OCI-M2 (cell line): Measurements from ENCODE around the gene MRPL11.

Experiments
- DNase-seq: peaks from one replicate; lab custom pipeline; 2025; ENCODE audit not compliant: unreplicated experiment; lab: John Stamatoyannopoulos, UW

The MRPL11 gene

DNA sequence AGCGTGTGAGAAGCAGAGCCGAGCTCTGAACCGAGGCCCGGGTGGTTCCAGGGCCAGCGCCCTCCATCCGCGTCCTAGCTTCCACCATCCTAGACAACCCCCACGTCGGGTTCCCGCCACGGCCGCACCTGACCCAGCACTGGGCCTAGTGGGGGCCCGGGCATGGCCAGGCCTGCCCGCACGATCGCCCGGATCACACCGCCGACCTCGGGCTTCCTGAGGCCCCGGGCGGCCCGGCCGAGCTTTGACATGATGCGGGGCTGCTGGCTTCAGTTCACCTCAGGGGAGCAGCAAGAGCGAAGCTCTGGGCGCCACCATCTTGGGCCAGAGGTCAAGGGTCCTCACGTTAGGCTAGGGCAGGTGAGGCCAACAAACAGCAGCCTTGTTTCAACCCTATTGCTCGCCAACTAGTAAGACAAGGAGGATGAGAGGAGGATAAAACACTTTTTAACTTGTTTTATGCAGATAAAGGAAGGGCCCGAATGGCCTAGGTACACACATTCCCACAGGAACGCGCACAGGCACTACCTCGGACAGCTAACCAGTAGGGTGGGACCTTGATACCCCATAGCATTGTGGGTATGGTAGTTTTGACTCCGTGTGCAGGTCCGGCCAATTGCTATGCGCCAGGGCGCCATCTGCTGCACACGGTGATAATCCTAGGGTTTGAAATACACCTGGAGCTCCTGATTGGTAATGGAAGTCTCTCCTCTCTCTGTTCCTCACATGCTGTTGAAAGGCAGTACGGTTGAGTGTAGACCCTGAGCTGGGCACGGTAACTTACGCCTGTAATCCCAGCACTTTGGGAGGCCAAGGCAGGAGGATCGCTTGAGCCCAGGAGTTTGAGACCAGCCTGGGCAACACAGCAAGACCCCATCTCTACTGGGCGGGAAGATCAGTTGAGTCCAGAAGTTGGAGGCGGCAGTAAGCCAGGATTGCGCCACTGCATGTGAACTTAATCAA, at the start of gene MRPL11:
Gene MRPL11 (minus strand): TSS at position 345 of the 963 bp plus-strand sequence. CDS start 94 bp downstream, at position 251.
- peak; percentile 76 for DNase-seq

DNA sequence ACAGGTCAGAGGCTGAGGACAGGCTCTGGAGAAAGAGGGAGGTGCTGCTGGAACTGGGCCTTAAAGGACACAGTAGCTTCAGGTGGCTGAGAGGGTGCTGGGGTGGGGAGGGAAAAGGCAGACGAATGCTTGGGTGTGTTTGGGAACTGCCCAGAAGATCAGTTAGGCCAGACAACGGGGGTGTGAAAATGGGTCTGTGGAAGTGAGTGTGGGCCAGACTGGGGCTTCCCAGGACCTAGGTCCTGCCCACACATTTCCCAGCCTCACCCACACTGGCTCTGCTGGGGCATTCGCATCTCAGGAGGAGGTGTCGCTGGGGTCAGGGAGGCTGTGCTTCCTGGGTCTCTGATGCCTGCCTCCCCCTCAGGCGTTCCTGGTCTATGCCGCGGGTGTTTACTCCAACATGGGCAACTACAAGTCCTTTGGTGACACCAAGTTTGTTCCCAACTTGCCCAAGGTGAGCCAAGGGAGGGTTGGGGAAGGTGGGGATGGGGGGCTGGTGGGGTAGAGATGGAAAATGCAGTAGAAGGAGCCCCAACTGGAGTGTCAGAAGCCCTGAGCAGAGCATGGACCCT, 46.2 kb upstream of the MRPL11 start:
- DNase-seq: no peak

DNA sequence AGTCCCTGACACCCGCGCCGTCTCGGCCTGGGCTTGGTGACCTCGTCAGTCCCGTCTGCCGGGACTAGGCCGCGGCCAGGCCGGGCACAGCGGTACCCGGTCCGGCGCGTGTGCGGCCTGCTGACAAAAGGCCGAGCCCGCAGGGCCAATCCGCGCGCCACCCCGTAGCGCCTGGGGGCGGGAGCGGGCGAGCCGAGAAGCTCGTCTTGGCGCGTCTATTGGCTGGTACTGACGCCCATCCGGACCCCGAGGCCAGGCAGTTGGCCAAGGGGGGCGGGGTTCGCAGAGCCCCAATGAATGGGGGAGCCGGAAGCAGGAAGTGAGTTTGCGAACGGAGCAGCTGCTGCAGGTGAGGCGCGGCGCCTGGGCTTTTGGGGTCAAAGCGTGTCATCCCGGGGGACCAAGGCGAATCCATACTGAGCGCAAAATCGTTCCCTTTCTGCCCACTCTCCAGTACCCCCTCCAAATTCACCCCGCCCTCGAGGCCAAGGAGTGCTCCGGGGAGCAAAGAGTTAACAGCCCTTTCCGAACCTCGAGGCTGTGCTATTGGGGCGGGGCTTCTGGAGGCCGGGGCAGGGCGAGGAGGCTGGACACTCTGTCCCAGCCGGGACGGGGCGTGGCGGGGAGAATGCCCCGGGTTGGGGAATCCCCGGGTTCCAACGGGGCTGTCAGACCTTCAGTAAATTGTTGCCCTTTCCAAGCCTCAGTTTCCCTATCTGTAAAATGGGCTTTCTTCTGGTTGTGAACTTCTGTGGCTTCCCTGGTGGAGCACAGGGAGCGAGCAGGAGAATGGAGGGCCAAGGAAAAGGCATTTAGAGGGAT, 41.7 kb upstream of the MRPL11 start, which contains the start of gene DPP3:
Gene DPP3 (plus strand): TSS at position 318 of the 822 bp plus-strand sequence. CDS start 1,767 bp downstream, outside the sequence.
- peak; percentile 42 for DNase-seq

DNA sequence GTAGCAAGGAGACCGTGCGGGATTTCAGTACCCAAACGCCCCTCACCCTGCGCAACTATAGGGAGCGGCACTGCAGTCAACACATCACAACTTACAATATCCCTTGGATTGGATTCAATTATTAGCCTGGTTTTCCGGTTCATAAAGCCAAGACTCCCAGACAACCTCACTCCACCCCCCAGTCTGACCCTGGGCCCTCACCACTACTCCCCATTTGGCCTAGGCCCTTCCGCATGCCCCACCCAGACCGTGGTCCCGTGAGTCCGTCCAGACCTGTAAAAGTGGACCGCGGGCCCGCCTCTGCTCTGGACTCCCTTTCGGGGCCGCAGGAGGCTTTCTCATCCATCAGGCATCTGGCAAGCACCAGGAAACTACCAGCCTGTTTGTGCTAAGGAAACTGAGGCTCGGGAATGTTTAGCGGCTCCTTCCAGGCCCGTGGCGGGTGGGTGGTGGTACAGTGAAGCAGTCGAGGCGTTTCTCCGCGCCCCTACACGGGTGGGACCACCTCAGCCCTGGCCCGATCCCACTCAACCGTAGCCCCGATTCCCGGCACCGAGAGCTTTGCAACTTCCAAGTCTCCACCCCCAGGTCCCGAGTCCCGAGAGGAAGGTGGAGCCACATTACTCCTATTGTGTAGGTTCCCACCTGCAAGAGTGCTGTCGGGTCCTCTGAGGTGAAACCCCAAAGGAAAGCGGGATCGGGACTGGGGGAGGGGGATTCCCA, 40.9 kb upstream of the MRPL11 start:
- no peak for DNase-seq

DNA sequence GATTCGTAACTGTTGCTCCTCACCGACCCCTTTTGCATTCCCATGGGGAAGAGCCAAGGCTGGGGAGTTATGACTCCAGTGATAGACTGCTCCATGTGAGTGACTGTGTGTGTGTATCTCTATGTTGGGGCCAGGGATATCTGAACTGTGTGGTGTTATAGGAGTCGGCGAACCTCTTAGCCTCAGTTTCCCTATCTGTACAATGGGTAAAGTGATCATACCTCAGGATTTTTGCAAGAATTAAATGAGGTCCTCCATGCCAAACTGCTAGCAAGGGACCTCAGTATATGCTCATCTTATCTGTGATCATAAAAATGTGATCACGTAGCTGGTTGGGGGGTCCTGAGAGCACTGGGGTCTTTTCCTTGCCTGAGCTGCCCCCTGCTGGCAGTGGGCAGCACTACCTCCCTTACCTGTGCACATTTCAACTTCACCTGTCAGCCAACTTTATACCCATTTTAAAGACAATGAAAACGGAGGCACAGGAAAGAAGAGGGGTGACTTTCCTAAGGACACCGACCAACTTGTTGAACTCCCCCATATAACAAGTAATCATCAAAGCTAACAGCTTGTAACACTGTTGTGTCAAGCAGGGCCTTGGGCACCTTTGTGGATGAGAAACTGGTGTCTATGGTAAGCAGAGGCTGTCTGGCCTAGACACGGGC, 40.2 kb upstream of the MRPL11 start:
- no peak for DNase-seq

DNA sequence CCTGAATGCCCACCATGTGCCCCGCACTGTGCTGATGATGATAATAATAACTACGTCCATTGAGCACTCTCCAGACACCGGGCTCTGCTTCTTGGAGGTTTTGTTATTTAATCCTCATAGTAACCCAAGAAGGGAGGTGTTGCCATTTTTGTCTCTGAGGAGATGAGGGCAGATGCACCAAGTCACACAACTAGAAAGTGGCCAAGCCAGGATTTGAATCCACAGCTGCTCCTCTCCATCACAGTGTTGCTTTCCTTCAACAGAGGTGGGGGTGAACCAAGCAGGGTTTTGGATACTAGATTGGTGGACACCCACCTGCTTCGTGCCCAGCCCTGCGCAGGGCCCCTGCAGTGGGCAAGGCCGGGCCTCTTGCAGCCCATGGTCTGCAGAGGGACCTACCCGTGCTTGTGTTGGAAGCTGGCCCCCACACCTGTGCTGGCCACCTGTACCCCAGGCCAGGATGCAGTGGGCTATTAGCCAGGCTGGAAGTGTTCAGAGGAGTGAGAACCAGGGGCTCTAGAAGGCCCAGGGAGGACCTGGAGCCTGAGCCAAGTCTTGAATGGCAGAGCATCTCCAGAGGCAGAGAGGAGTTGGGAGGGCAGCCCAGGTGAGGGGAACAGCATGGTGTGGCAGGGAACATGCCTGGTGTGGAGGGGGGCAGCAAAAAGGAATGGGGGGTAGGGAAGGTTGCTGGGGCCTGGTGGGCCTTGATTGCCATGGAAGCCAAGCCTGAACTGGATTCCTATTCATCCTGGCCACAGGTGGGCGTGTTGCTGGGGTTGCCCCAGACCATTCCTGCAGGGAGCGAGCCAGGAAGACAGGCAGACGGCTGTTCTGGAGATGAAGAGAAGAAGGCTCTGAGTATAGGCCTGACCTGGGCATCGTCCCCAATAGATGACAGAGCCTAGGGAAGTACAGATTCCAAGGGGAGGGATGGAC, 38.9 kb upstream of the MRPL11 start:
- no peak for DNase-seq

DNA sequence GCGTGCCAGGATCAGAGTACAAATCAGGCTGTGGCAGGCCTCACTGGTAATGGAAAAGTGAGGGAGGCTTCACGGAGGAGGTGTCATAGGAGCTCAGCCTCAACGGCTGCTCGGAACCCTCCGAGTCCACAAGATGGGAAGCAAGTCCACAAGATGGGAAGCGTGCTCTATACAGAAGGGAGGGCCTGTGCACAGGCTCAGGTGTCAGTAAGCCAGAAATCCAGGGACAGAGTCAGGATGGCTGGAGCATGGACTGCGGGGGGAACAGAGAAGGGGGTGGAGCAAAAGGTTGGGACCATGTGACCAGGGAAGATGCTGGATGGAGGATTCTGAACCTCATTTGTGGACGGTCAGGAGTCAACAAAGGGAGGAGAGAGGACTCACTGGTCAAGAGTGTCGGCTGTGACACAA, 38.2 kb upstream of the MRPL11 start:
- DNase-seq: no peak

DNA sequence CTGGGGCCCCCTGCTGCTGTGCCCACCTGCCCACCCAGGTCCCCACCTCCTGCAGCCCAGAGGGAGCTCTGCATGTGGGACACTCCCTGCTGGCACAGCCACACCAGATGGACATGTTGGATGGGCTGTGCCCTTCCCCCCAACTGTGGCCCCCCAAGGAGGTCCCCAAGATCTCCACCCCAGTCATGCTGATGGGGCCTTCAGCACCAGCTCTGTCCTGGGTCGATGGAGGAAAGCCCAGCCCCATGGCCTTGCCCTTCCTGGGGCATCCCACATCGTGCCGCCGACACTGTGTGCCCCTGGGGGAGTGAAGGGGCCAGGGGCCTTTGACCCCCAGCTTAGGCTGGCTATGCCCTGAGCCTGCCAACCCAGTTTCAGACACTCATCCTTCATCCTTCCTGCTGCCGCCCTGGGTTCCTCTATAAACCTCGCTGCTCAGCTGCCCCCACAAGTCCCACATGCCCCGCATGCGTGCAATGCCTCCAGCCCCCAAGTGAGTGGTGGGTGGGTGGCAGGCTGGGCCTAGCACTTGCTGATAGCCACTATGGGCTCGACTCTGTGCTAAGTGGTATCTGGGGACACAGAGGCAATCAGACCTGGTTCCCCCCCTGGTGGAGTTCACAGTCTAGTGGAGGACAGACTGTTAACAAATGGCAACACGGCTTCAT, 37.7 kb upstream of the MRPL11 start:
- no peak for DNase-seq

DNA sequence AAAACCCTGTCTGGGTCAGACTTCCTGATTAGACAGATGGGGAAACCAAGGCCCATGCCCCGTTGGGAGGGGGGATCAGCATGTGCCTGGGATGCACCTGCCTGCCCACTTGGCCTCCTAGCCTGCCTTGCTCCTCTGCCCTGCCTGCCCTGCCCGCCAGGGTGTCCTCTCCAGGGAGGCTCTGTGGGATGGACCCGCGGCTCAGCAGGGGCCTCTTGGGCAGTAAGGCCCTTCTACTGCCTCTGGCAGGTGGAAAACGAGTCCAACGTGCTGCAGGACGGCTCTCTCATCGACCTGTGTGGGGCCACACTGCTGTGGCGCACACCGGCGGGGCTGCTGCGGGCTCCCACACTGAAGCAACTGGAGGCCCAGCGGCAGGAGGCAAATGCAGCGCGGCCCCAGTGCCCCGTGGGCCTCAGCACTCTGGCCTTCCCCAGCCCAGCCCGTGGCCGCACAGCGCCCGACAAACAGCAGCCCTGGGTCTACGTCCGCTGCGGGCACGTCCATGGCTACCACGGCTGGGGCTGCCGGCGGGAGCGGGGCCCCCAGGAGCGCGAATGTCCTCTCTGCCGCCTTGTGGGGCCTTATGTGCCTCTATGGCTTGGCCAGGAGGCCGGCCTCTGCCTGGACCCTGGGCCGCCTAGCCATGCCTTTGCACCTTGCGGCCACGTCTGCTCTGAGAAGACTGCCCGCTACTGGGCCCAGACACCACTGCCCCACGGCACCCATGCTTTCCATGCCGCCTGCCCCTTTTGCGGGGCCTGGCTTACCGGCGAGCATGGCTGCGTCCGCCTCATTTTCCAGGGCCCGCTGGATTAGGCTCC, 36.9 kb upstream of the MRPL11 start:
- no peak for DNase-seq

DNA sequence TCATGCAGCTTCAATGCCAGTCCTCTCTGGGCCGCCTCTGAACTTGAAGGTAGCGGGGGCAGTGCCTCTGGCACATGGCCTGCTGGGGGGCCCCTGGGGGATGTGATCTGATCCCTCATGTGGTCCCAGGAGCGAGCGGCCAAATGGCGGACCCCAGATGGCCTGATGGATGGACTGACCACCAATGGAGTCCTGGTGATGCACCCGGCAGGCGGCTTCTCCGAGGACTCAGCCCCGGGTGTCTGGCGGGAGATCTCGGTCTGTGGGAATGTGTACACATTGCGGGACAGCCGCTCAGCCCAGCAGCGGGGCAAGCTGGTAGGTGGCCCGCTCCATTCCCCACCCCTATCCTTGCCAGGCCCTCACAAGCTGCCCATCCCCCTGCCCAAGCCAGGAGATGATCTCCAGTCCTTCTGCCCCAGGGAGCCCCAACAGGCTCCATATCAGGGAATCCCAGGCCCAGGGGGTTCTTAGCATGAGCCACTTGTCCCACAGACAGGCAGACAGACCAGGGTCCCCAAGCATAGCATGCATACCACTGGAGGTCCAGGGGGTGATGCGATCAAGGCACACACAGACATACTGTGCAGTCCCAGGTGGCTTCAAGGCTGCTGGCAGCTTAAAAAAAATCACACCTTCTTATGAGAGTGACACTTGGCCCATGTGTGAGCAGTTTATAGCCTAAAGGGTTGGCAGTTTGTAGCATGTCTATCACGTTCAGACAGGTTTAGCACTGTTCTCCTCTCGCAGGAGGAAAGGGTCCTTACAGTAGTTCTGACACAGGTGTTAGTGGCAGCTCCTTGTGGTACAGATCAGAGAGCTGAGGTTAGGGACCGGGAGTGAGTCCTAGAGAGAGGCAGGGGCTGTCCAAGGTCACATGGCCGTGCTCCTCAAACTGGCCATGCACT, 35.2 kb upstream of the MRPL11 start:
- DNase-seq: no peak

DNA sequence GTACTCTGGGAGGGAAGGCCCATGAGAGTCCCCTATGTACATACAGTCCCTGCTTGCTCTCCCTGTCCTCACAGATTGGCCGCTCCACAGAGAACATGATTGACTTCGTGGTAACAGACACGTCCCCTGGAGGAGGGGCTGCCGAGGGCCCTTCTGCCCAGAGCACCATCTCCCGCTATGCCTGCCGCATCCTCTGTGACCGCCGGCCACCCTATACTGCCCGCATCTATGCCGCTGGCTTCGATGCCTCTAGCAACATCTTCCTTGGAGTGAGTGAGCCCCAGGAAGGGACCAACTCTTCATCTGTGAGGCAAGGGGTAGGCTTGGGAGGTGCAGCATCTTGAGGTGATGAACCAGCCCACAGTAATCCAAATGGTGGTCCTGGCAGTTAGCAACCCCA, 34.5 kb upstream of the MRPL11 start:
- DNase-seq: no peak

DNA sequence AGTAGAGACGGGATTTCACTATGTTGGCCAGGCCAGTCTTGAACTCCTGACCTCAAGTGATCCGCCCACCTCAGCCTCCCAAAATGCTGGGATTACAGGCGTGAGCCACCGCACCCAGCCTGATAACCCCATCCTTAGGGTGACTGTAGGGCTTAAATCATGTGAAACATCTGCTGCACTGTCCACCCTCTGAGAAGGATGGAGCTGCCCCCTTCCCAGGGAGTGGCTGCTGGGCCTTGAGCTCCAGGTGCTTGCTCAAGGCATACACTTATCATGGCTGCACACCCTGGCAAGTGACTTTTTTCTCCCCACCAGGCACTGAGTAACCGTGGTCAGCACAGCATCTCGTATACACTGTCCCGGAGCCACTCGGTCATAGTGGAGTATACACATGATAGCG, 33.4 kb upstream of the MRPL11 start:
- DNase-seq: no peak

DNA sequence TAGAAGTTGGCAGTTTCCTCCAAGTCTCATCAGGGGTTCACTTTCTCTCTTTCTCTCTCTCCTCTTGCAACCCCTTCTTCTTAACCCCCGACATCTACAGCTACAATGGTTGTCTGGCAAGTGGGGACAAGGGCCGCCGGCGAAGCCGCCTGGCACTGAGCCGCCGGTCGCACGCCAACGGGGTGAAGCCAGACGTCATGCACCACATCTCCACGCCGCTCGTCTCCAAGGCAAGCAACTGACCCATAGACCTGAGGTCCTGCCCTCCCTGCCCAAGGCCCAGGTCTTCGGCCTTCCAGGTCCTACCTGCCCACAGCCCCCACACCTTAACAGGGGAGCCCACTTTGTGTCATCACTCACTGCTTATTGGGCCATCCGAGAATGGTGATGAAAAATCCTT, 32.5 kb upstream of the MRPL11 start:
- DNase-seq: no peak

DNA sequence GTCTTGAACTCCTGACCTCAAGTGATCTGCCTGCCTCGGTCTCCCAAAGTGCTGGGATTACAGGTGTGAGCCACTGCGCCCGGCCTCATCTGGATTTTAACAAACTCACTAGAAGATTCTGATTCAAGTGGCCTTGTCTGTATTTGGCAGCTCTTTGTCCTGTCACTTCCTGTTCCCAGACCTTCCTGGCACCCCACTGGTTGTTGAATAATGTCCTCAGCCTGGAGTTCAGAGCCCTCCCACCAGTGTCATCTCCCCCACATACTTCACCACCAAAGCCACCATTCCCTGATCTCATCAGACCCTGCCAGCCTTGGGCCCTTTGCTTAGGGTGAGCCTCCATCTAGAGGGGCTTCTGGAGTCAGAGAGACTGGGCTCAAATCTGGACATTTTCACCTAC, 31.4 kb upstream of the MRPL11 start:
- no peak for DNase-seq

DNA sequence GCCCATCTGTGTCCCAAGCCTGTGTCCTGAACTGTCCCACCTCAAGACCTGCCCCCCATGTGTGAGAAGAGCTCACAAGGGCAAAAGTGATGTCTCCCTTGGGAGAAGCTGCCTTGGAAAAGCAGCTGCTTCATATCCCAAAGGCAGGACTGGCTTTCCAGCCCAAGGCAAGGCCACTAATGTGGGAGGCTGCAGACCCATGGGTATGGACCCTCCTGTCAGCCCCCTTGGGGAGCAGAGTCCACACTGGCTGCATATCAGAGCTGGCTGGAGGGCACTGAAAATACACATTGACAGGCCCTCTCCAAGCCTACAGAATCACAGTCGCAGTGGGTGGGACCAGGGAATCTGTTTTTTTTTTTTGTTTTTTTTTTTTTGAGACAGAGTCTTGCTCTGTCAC, 30.8 kb upstream of the MRPL11 start:
- no peak for DNase-seq

DNA sequence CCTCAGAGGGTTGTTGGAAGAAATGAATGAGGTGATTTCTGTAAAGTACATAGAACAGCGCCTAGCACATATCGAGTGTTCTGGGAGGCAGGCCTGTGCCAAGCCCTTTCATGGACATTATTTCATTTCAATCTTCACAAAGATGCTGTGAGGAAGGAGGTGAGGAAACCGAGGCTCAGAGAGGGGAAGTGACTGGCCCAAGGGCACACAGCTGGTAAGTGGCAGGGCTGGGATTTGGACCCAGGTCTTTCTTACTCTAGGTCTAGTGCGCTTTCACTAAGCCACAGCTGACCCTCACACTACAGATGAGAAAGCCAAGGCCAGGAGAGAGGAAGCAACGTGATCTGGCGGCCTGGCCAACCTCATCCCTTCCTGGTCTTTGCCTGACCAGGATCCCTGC, 30.0 kb upstream of the MRPL11 start:
- DNase-seq: no peak

DNA sequence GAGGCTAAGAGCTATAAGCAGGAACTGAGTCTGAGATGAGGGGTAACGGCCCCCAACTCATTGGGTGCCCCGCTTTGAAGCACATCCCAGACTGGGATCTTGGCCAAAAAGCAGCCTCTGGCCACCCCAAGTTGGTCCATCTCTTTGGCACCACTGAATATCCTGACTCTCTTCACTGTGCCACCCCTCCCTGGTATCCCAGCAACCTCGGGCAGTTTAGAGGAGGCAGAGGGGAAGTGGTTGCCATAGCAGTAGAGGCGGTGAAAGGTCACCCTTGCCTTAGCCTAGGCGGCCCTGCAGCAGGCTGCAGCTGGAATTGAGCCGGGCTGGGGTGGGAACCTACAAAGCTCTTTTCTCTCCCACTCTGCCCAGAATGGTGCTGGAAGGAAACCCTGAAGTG, 29.1 kb upstream of the MRPL11 start:
- DNase-seq: no peak
